ENCODE data around the gene NLRC3.

NLRC3 gene

GRCh38 chr16:3592559-3592958 is 15.4 kb upstream of the NLRC3 start:
- TF ChIP-seq CTCF (IDR thresholded peaks at IDR 0.05; ENCODE audit: borderline replicate concordance, insufficient read depth, low read depth, low read length), result no peak
- no peak overlapping the region for H3K4me3 ChIP-seq (ENCODE audit: low read depth, low read length)

- H3K4me3 ChIP-seq (ENCODE audit: low read depth, low read length), result no peak overlapping the region
- TF ChIP-seq CTCF (IDR thresholded peaks at IDR 0.05; ENCODE audit: borderline replicate concordance, insufficient read depth, low read depth, low read length), result no peak
Observed at GRCh38 chr16:3591991-3592390, 14.8 kb upstream of the NLRC3 start.

- TF ChIP-seq CTCF (IDR thresholded peaks at IDR 0.05; ENCODE audit: borderline replicate concordance, insufficient read depth, low read depth, low read length), result no peak
- H3K4me3 ChIP-seq (ENCODE audit: low read depth, low read length), result no peak overlapping the region
Observed at GRCh38 chr16:3591436-3591803, 14.2 kb upstream of the NLRC3 start.

- H3K4me3 ChIP-seq (ENCODE audit: low read depth, low read length), result no peak overlapping the region
- TF ChIP-seq CTCF (IDR thresholded peaks at IDR 0.05; ENCODE audit: borderline replicate concordance, insufficient read depth, low read depth, low read length), result no peak
Observed at GRCh38 chr16:3590736-3591435, 13.7 kb upstream of the NLRC3 start.

GRCh38 chr16:3589991-3590701 is 12.9 kb upstream of the NLRC3 start:
- no peak for TF ChIP-seq CTCF (IDR thresholded peaks at IDR 0.05; ENCODE audit: borderline replicate concordance, insufficient read depth, low read depth, low read length)
- no peak overlapping the region for H3K4me3 ChIP-seq (ENCODE audit: low read depth, low read length)

- no peak overlapping the region for H3K4me3 ChIP-seq (ENCODE audit: low read depth, low read length)
- no peak for TF ChIP-seq CTCF (IDR thresholded peaks at IDR 0.05; ENCODE audit: borderline replicate concordance, insufficient read depth, low read depth, low read length)
Observed at GRCh38 chr16:3589441-3589921, 12.3 kb upstream of the NLRC3 start.

GRCh38 chr16:3589001-3589400 is 11.8 kb upstream of the NLRC3 start:
- TF ChIP-seq CTCF (IDR thresholded peaks at IDR 0.05; ENCODE audit: borderline replicate concordance, insufficient read depth, low read depth, low read length), result no peak
- no peak overlapping the region for H3K4me3 ChIP-seq (ENCODE audit: low read depth, low read length)

Measured in GM12875 (cell line).